SU-DHL-6 (cell line): ENCODE data around the gene CFAP58.
"Not testable (repeated sequence)": the region's sequence is repeated elsewhere in the genome, so short reads cannot be mapped to it uniquely, and the experiment has no call there.

Source experiments
- EZH2phosphoT487 ChIP-seq: fragments of 200-600 bp; sonication (generic), shearing (Covaris generic); conservative IDR thresholded peaks from 2 replicates; pipeline ENCODE4 v1.6.1; 2018; ENCODE audit warnings: mild to moderate bottlenecking, antibody characterized with exemption, low read length, moderate library complexity, mixed read lengths
- TF ChIP-seq, protein P1 (sequence below): fragments of 200-600 bp; sonication (generic); IDR thresholded peaks from one replicate; pipeline ENCODE4 v1.5.1; 2017; ENCODE audit warnings: antibody characterized with exemption, mild to moderate bottlenecking, low read length, moderate library complexity; ENCODE audit not compliant: insufficient read depth, poor library complexity, severe bottlenecking

- TF ChIP-seq, protein P1, sequence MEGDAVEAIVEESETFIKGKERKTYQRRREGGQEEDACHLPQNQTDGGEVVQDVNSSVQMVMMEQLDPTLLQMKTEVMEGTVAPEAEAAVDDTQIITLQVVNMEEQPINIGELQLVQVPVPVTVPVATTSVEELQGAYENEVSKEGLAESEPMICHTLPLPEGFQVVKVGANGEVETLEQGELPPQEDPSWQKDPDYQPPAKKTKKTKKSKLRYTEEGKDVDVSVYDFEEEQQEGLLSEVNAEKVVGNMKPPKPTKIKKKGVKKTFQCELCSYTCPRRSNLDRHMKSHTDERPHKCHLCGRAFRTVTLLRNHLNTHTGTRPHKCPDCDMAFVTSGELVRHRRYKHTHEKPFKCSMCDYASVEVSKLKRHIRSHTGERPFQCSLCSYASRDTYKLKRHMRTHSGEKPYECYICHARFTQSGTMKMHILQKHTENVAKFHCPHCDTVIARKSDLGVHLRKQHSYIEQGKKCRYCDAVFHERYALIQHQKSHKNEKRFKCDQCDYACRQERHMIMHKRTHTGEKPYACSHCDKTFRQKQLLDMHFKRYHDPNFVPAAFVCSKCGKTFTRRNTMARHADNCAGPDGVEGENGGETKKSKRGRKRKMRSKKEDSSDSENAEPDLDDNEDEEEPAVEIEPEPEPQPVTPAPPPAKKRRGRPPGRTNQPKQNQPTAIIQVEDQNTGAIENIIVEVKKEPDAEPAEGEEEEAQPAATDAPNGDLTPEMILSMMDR = not testable (repeated sequence)
- not testable (repeated sequence) for TF ChIP-seq EZH2phosphoT487
Measured at GRCh38 chr10:104468818-104469217, 115.2 kb downstream of the CFAP58 start.
